Neutrophil (primary cell): ENCODE data around the gene RTKN2.

Experiments
- H3K27ac ChIP-seq: fragments of 200-600 bp; sonication (generic); 2 replicates; pipeline ENCODE4 v1.5.1; 2016; ENCODE audit warnings: mild to moderate bottlenecking, moderate library complexity
- H3K27me3 ChIP-seq: fragments of 200-600 bp; sonication (generic); 2 replicates; pipeline ENCODE4 v1.6.0; 2016; ENCODE audit warnings: mild to moderate bottlenecking
- H3K36me3 ChIP-seq: fragments of 200-600 bp; sonication (generic); 2 replicates; pipeline ENCODE4 v1.5.1; 2017
- H3K4me1 ChIP-seq, 2 experiments: fragments of 200-600 bp in 1 of 2; sonication (generic) in 1 of 2; 1 replicate in 1 of 2; 2 replicates in 1 of 2; pipeline versions ENCODE4 v1.5.1 to v1.6.1; 2013 to 2016; ENCODE audit warnings: low read depth in 1 of 2, low read length in 1 of 2, mild to moderate bottlenecking in 1 of 2, moderate library complexity in 1 of 2; ENCODE audit not compliant: control insufficient read depth in 1 of 2, insufficient read depth in 1 of 2
- H3K4me3 ChIP-seq, 2 experiments: fragments of 200-600 bp in 1 of 2; sonication (generic) in 1 of 2; 1 replicate in 1 of 2; 2 replicates in 1 of 2; pipeline ENCODE4 v1.5.1; 2013 to 2016; ENCODE audit warnings: low read depth in 1 of 2, low read length in 1 of 2, mild to moderate bottlenecking in 1 of 2, moderate library complexity in 1 of 2
- H3K9me3 ChIP-seq: fragments of 200-600 bp; sonication (generic); 2 replicates; pipeline ENCODE4 v1.5.1; 2016
- CTCF ChIP-seq: fragments of 200-600 bp; sonication (generic); IDR thresholded peaks from 2 replicates; pipeline ENCODE4 v1.5.1; 2016; ENCODE audit warnings: antibody characterized with exemption

Gene RTKN2

GRCh38 chr10:62149621-62150020 is 119.0 kb downstream of the RTKN2 start:
- no peaks in the 10 kb centered on the region for H3K4me1 ChIP-seq
- H3K36me3 ChIP-seq: no peaks in the 10 kb centered on the region
- no peak overlapping the region for H3K27ac ChIP-seq
- no peak overlapping the region for H3K4me3 ChIP-seq
- no peaks in the 10 kb centered on the region for H3K27me3 ChIP-seq
- TF ChIP-seq CTCF: no peak
- no peaks in the 10 kb centered on the region for H3K9me3 ChIP-seq

GRCh38 chr10:62148155-62148554 is 120.5 kb downstream of the RTKN2 start:
- Histone ChIP-seq H3K27me3 (no peaks in the 10 kb centered on the region), H3K9me3 (no peaks in the 10 kb centered on the region), H3K4me1 (no peaks in the 10 kb centered on the region), H3K4me3 (no peak overlapping the region), H3K27ac (no peak overlapping the region), H3K36me3 (no peaks in the 10 kb centered on the region)
- TF ChIP-seq CTCF: no peak

- H3K4me3 ChIP-seq: no peak overlapping the region
- H3K4me1 ChIP-seq: no peaks in the 10 kb centered on the region
- no peak overlapping the region for H3K27ac ChIP-seq
- no peaks in the 10 kb centered on the region for H3K27me3 ChIP-seq
- no peaks in the 10 kb centered on the region for H3K36me3 ChIP-seq
- H3K9me3 ChIP-seq: no peaks in the 10 kb centered on the region
- no peak for TF ChIP-seq CTCF
Observed at GRCh38 chr10:62147425-62147824, 121.2 kb downstream of the RTKN2 start.

GRCh38 chr10:62136931-62137330 is 131.7 kb downstream of the RTKN2 start:
- H3K27ac ChIP-seq: no peak overlapping the region
- TF ChIP-seq CTCF: no peak
- no peaks in the 10 kb centered on the region for H3K9me3 ChIP-seq
- H3K4me1 ChIP-seq: no peaks in the 10 kb centered on the region
- no peak overlapping the region for H3K4me3 ChIP-seq
- H3K27me3 ChIP-seq: no peaks in the 10 kb centered on the region
- no peaks in the 10 kb centered on the region for H3K36me3 ChIP-seq

GRCh38 chr10:62133618-62134017 is 135.0 kb downstream of the RTKN2 start:
- H3K27ac ChIP-seq: no peak overlapping the region
- no peak overlapping the region for H3K4me3 ChIP-seq
- H3K36me3 ChIP-seq: no peaks in the 10 kb centered on the region
- H3K4me1 ChIP-seq: no peaks in the 10 kb centered on the region
- TF ChIP-seq CTCF: no peak
- H3K9me3 ChIP-seq: no peaks in the 10 kb centered on the region
- H3K27me3 ChIP-seq: no peaks in the 10 kb centered on the region
